HG03378 (cell line): Measurements from ENCODE around the gene TAGLN.

ENCODE experiments used
- ATAC-seq: cut with Tn5 transposase; IDR thresholded peaks from one replicate; pipeline ENCODE4 v1.9.1; 2021; ENCODE audit warnings: mild to moderate bottlenecking, moderate library complexity; ENCODE audit not compliant: unreplicated experiment

TAGLN gene

DNA sequence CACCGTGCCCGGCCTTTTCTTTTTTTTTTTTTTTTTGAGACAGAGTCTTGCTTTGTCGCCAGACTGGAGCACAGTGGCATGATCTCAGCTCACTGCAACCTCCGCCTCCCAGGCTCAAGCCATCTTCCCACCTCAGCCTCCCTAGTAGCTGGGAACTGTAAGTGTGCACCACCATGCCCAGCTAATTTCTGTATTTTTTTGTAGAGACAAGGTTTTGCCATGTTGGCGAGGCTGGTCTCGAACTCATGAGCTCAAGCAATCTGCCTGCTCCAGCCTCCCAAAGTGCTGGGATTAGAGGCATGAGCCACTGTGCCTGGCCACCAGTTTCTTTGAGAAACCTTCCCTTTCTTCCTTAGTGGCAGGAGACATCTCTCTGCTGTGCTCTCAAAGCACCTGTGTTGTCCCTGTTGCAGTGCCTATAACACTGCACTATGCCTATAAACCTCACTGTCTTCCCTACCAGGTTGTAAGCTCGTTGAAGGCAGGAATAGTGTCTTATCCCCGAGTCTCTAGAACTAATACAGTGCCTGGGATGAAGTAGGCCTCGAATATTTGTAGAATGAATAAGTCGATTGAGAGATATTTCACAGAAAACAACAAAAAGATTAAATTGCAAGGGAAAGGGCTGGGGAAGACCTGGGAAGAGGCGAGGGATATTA, 13.7 kb downstream of the TAGLN start:
- ATAC-seq: no peak

DNA sequence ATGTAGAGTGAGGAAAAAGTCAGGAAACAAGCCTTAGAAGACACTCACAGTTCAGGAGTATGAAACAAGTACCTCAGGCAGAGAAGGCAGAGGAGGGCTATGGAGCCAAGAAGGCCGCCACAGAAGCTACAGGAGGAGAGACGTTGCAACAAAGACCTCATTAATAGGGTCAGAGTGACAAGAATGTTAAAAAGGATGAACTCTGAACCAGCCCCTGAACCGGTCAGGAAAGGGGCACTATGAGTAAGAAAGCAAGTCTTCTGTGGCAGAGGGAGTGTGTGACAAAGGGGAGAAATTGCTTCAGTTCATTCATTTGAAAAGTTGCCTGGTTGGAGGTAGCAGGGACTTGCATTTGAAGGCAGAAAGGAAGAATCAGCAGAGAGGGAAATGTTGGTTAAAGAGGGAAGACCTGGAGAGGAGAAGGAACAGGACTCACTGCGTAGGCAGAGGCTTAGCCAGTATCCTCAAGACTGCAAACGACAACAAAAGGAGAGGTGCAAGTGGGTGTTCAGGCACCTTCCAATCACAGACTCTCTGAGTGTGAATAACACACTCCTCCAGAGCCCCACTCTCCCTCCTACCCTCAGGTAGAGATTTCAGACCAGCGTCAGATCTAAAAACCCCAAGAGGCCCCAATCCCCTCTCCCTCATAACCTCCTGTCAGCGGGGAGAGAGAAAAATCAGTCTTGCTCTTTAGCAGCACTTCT, 15.4 kb downstream of the TAGLN start:
- no peak for ATAC-seq

DNA sequence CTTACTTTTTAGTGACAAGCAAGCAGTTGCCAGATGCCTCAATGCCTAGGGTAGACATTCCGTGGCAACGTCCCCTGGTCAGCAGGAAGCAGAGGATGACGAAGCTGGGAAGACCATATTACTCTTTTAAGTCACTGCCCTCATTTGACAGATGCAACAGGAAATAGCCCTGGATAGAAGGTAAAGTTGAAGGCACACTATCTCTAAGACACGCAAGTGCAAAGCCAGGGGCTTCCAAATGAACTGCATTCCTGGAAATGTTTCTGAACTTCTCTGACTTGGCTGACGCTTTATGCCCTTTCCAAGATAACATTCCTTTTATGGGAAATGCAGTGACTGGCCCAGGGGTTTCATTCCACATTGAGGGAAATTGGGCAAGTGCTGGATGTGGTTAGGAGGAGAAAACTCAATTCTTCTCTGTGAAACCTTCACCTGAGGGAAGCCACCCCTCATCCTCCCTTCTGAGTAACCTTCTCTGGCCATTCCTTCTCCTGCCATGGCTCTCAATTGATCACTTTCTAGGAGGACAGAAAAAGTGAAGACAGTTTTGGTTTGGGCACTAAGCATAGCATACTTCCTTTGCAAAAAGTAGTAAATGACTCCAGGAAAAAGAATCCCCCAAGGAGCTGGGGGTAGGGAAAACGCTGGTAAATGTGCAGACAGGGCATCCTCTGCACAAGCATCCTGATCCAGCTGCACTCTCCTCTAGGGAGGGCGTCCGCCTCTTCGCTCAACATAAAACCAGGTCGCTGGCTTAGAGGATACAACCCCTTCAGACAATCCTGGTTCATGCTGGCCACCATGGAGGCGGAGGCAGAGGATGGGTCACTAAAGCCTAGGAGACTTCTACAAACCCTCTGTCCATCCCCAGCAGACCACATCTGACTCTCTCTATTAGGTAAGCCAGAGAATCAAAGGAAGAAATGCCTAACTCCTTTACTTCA, 18.2 kb downstream of the TAGLN start:
- no peak for ATAC-seq

DNA sequence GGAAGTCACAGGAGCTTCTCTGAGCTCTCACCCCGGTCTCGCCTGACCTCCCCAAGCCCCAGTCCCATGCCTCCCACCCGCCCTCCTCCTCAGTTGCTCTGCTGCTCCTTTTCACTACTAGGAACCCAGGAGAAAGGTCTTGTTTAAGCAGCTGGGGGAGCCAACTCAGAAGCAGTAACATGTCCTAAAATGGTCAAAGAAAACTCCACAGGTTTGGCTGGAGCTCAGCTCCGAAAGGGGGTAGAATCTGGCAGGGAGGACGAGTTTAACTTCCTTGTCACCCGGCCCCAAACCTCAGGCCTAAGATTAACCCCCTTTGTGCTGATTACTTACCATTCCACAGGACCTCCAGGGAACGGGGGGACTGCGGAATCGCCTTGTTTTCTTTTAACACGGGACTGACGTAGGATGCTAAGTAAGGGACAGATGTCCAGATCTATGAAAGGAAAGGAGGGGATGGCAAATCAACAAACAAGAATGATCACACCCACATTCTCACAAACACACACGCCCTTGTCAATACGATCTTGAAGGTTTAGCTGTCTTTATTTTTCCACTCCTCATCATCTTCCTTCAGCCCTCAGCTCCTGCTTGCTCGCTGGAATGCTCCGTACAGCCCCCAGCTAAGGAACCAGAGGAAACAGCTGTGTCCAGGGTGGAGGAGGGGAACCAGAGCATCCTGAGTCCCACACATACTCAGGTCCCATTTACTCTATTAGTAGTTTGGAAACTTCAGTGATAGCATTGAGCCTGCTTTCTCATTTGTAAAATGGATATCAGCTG, 19.2 kb downstream of the TAGLN start:
- ATAC-seq: no peak

DNA sequence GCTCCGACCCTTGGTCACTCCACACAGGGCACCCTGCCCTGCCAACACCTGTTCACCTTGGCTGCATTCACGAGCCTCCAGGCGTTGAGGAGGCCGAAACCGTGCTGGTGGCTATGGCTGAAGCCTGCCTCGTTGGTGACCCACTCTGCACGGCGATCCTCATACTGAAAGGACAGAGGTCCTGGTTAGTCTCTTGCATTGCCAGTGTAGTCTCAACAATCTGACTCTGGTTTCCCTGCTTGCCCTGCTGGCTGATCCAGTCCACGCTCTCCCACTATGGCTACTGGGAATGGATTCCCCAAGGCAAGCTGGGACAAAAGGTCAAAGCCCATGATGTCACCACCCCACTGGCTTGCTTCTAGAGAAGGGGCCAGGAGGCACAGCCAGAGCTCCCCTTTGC, 19.8 kb downstream of the TAGLN start:
- ATAC-seq: no peak

DNA sequence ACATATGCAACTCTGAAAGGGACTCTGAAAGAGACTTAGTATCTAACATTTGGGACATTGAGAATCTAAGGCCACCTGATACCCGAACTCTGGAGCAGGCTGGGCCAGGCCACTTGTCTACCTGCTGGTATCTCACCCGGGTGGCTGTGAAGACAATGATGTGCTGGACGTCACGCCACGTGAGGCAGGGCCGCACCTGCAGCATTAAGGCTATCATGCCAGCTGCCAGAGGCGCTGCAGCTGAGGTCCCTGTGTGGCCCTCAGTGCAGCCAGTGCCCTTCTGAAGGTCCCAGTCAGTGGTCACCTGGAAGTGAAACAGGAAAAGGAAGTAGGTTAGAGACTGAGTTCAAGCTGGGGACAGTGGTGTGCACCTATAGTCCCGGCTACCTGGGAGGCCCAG, 20.3 kb downstream of the TAGLN start:
- ATAC-seq: no peak

DNA sequence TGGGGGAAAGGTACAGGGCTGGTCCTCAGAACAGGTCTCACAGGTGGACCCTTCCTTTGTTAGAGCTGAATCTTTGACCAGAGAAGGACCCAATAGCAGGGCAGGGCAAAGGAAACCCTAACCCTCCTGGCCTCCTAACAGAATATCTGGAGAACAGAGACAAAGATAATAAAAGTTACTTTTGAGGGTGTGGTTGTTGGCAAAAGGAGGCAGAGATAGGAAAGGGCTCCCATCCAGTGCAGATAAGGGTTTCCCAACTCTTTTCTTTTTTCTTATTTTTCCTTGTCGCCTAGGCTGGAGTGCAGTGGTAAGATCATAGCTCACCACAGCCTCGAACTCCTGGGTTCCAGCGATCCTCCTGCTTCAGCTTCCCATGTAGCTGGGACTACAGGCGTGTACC, 20.8 kb downstream of the TAGLN start:
- no peak for ATAC-seq

DNA sequence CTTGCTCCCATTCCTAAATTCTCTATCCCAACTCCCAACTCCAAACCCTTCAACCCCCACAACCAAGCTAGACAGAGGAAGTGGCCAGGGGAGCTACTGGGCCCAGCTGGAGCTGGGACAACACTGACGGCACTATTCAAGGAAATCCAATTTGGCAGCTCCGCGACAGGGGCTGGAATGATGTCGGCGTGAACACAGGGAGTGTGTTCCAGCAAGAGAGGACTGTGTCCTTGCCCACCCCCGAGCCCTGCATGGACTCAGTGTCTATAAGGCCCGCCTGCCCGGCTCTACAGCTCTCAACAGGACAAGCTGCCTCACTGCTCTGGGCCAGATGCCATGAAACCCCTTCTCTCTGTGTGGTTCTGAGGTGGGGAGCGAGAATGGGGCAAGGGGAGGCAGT, 21.4 kb downstream of the TAGLN start:
- ATAC-seq: no peak

DNA sequence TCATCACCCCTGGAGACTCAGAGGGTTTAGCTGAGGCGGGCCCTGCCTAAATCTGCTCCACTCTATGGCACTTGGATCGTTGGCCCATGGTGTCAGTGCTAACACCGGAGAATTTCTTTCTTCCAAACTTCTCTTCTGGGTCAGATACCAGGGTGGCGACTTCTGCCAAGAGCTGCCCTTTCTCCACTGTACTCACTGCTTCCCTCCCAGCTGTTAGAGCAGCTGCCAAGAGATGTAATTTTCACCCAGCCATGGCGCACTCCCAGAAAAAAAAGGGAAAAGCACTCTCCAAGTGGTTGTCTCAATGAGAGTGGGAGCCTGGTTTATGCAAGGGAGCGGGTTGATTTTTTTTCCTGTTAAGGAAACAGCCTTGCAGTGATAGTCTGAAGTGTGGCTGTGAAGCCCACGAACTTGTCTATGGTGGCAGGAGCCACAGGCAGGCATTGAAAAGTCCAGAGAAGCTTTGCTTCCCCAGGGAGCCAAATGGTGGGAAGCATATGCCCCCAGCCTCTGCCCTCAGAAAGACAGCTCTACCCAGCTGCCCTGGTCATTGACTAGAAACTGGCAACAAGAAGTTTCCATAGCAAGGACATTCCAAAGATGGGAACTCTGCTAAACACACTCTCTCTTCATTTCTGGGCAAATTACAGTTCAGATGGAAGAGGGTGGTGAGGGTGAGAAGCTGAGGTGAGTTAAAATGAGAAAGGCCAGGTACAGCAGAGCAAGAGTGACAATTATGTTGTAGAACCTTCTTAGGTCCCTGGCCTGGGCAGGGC, 22.0 kb downstream of the TAGLN start:
- ATAC-seq: no peak

DNA sequence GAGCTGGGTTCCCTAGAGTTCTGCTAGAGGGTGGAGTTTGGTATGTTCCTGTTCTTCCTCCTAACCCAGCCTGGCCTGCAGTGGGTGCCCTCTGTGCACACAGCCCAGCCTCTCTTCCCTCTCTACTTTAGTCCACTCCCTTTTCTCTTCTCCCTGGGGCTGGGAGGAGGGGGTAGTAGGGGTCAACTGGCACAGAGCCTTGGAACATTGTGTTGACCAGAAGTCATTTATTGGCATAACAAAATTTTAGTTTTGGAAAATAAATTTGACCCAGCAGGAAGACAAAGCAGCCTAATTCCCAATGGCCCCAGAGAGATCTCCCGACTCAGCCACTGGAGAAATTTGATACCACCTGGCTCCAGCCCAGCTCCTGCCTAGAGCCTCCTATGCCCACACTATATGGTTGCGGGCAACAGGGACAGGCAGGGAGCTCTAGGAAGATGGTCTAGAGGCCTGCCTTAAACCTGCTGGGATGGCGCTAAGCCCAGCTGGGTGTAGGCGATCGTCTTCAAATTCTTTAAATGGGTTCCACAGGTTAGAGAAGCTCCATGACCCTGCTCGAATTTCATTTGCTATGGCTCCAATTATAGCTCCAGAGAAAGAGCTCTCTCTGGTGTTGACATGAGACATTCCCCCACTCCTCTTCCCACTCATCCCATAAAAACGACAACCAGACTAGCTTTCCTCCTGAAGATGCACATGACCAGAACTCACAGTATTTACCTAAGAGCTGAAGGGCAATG, 22.8 kb downstream of the TAGLN start:
- no peak for ATAC-seq

DNA sequence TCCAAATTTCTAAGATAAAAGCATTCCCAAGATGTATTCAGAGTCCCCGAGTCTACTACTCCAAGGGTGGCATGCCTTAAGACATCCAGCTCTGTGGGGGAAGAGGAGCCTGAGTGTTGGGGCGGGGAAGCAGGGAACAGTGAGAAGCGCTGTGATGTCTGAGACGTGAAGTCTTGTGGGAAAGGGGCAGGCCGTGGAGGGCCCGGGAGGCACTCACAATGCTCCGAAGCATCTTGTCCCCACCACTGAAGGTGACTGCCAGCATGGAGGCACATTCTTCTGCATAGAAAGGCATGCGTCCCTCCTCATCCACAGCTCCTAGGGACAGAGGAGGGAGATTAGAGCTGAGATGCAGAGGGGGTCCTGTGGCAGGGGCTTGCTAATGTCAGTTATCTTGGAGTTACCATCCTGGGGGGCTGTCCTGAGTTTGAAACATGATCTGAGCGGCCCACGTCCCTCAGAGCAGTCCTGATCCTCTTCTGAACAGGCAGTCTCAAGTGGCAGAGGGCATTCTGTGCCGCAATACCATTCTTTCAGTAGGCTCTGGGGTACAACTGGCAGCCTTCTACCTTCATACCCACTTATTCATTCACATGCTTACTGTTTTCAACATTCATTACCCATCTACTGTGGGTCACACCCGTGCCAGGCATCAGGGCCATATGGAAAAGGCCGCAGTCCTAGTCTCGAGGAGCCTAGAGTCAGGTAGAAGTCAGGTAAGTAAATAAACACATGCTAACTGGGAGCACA, 24.0 kb downstream of the TAGLN start:
- ATAC-seq: no peak

DNA sequence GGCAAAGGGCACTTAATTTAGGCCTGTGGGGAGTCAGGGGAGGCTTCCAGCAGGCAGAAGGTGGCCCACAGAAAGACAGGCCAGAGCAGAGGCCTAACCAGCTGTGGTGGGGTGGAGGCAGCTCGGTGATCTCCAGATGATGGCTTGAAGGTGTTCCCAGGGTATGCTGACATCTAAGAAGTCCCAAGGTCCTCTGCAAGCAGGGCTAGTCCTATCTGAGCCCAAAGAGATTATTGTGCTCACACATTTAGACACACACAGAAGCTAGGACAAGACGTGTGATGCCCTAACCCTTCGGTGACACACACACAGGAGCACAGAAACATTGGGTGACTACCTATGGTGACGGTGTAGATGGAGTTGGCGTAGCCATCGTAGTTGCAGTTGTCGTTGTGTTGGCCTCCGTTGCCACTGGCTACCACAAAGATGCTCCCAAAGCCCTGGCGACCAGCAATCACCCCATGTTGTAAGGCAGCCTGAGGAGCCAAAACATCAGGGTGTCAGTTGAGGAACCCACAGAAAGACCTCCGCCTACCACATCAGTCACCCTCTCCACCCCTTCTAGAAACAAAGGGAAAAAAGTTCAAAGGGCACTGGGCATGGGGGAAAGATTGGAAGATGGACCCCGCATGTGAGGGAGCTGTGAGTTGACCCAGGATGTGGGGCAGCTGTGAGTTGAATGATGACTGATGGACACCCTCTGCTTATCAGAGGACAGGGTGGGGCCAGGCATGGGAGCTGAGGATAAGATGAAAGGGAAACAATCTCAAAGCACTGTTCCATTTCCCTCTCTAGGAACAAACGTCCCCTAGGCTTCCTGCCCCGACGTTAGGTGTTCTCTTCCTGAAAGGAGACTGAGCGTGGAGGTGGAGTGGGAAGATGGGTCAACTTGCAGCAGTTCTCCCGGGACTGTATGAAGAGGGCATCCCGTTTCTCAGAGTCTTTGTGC, 24.8 kb downstream of the TAGLN start:
- no peak for ATAC-seq

DNA sequence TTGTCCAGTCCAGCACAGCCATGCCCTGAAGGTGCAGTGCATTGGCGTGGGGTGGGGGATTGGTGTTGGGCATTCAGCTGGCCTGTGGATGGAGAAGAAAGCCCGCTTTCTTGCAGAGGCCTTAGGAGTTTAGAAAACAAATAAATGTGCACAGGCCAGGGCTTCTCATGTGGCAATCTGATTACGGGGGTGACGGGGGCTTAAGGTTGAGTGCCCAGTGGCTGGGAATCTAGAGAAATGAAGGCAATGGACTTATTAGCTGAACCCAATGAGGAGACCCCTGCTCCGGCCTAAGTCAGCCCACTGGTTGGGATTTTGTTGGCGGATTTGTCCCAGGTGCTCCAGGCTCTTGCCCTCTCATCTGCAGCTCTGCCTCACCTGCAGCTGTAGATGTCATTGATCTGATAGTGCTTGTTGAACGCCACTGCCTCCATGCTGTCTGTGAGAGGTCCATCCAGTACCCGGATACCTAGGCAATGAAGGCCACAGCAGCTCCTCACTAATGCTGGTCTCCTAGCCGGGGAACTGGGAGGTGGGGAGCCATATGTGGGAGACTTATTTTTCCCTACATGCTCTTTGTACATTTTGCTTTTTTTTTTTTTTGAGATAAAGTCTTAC, 26.5 kb downstream of the TAGLN start:
- ATAC-seq: no peak

DNA sequence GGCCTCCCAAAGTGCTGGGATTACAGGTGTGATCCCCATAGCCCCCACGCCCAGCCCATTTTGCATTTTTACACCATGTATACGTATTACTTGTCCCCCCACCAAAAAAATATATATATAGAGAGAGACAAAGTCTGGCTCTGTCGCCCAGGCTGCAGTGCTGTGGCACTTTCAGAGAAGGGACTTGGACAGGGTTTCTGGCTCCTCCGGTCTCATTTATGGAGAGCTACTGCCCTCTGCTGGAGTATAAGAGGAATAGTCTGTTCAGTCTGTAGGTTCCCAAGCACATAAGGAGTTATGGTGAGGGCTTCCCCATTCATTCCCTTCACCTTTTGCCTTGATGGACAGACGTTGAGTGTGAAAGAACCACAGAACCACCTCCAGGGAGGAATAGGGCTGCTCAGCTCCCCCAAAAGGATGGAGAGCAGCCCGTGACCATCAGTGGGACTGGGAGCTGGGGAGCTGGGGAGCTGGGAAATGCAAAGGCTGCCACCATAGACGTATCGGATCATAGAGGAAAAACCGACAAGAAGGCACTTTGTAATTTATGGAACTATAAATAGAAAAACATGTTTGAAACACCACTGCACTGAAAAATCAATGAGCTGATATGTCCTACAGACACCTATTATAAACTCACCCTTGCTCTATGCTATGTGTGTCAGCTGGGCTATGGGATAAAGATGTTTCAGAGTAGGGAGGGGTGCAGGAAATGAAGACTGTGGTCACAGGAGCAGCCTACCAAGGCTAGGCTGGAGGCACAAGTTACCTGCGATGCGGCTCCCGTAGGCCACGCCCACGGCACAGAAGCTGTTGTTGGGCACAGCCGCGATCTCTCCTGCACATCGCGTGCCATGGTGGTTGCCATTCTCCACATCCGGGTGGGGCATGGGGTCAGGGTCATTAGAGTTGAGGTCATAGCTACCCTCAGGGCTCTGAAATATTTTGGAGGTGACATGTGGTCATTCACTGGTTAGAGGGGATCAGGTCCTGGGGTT, 27.5 kb downstream of the TAGLN start:
- peak; percentile 60 for ATAC-seq

DNA sequence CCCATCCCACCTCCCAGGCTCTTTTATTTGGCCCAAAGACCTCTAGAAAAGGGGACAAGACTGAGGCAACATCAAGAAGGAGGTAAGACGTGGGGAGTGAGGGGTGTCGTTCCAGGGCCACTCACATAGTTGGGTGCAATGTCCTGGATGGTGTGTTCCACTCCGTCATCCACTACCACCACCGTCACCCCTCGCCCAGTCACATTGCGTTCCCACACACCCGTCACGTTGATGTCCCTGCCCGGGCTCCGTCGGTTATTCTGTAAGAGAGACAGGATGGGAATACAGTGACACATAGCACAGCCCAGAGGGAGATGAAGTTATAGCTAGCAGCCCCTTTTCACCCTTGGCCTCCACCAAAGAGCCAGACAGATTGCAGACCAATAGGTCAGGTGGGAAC, 28.9 kb downstream of the TAGLN start:
- ATAC-seq: no peak

DNA sequence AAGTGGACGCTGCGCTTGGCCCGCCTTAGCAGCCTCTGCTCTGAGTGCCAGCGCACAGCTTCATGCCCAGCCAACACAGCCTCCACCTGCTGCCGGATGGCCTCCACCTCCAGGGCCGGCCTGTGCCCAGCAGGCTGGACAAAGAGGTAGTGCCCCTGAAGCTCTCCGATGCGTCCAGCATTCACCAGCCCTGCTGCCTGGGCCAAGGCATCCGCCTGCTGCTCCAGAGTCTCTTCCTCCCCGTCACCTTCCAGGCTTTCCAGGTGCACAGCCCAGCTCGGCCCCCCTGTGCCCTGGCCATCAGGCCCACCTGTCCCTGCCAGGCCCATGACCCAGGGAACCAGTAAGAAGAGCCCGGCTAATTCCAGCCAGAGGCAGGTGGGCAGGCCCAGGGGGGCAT, 30.2 kb downstream of the TAGLN start:
- no peak for ATAC-seq
